Stimulated activated CD8-positive, alpha-beta memory T cell treated with anti-CD3 and anti-CD28 coated beads, Interleukin-4, amount 100 ng/mL, for 48 hours (primary cell): Measurements from ENCODE around the gene DMRT2.

Experiments used
- DNase-seq: peaks from one replicate; pipeline ENCODE4 v3.0.0-alpha.2; 2020

DMRT2 gene

DNA sequence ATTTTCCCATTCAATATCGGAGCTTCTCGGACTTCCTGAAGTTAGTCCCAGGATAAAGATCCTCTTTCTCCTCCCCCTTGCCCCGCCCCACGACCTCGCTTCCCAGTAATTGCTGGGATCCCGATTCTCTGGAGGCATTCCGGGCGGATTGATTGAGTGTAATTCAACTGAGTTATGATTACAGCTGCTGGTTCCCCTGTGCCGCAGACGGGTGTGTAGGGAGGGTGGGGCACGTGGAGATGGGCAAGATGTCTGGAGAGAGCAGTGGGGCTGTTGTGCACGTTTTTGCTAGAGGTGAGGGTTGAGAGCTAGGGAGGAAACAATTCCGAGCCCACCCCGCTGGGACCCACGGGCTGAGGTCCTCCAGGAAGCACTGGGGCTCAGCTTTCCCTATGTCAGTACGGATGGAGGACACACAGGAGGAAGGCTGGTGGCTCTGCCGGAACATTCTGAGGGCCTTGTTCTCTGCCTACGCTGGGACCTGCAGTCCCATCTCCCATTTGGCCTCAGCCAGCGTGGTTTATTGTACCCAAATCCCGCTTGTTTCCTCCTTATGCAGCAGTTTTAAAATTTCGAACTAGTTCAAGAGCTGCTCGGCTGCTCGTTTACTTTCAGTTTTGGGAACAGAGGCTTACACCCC, 2.4 kb upstream of the DMRT2 start:
- peak; percentile 32 for DNase-seq

DNA sequence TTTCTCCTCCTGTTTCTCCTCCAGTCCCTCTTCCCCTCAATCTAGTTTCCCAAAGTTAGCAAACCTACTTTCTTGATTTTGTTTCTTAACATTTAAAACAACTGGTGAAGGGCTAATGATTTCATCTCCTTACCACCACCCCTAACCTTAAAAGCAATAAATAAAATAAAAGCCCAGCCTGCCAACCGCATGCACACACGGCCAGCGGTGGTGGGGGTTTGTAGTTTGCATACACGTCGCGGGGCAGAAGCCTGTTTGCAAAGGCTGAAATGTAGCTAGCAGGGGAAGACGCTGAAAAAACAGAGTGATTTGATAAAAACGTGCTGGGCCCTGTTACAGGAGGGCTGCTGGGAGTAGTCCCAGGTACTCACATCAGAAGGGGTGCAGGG, 1.9 kb upstream of the DMRT2 start:
- DNase-seq = peak; percentile 27

DNA sequence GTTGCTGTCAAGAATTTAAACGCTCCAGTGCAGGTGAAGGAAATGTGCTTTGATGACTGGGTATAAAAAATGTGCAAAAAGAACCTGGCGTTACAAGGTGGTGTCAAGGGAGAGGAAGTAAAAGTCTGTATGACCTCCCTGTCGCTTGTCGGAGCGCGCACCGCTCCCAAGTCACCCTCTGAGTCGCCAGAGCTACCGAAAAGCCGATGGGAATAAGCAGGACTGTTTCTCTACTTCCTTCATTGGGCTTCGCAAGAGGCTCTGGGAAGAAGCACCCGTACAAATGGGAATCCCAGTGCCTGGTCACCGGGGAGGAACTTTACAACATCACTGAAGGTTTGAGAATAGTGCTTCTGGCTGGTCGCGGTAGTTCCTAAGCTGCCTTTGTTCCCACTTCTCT, 1.3 kb upstream of the DMRT2 start:
- DNase-seq = no peak

DNA sequence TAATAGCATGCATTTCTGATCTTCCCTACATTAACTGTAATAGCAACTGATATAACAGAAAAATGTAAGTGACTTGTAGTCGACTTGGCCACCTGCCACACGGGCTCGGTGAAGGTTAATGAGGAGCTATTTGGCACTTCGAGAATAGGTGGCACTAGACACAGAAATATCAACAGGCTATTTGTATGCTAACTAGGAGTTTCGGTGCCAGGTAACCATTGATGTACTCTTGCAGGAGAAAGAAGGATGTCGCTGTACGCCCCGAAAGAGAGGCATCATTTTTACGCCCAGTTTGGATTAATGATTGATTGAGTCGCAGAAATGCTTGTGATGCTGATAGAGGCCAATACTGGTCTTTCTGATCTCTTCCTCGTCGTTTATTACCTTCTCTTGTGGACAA, 516 bp upstream of the DMRT2 start:
- DNase-seq = peak; percentile 25

DNA sequence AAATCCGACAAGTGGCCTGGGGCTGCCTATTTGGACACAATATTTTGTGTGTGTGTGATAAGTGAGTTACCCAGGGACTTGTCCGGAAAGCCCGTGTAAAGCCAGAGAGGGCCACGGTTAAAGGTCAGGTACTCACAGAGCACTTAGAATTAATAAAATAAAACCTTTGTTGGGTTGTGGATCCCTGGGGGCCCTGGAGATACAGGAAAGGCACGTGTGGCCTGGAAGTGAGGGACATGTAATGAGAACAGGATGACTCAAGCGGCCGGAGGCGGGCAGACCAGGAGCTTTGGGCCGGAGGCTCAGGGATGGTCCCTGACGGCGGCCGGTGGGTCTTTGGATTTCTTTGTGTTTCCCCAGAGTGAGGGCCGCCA, 1.0 kb downstream of the DMRT2 start:
- DNase-seq = no peak

DNA sequence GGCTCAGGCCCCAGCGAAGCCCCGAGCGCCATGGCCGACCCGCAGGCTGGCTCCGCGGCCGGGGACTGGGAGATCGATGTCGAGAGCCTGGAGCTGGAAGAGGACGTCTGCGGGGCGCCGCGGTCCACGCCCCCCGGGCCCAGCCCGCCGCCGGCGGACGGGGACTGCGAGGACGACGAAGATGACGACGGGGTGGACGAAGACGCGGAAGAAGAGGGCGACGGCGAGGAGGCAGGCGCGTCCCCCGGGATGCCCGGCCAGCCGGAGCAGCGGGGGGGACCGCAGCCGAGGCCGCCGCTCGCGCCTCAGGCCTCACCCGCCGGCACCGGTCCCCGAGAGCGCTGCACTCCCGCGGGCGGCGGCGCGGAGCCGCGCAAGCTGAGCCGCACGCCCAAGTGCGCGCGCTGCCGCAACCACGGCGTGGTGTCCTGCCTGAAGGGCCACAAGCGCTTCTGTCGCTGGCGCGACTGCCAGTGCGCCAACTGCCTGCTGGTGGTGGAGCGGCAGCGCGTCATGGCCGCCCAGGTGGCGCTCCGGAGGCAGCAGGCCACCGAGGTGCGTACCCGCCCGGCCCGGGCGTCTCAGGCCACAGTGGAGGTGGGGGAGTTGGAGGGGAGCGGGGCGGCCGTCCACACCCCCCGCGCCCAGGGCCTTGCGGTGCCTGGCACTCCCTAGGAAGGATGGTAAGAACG, 1.6 kb downstream of the DMRT2 start:
- DNase-seq = peak; percentile 48

DNA sequence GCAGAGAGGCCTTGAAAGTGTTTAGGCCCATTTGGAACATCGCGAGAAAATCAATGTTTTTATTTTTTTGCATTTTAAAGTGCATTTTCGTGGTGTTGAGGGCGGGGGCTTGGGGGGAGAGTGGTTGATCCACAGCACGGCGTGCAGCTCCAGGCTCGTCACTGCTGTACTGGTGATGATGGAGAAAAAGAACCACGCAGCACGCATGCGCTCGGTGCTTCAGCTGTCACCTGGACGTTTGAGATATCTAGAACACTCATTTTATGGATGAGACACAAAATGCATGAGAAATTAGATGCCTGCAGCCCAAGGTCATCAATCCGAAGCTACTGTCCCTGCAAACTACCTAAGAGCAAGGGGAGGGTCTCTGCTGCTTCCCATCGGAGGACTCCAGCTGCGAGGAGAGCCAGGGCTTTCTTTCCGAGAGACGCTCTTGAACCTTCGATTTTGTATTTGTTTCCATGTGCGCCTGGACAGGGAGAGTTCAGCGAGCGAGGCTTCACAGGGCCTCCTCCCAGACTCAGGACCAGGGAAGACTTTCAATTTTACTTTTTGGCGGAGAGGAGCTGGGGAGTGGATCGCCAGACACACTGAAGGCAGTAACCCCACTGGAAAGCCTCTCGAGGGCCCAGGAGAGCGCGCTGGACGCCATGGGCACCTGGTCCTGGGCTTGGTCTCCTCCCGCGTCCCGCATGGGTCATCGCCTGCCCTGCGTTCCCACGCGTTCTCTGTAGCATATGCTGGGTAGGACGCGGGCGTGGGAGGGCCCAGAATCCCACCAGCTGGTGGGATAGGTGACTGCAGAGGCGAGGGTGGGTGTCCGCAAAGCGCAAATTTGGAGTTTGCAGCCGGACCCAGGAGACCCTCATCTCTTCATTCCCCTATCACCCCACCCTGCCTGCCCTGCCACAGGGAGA, 2.5 kb downstream of the DMRT2 start:
- no peak for DNase-seq

DNA sequence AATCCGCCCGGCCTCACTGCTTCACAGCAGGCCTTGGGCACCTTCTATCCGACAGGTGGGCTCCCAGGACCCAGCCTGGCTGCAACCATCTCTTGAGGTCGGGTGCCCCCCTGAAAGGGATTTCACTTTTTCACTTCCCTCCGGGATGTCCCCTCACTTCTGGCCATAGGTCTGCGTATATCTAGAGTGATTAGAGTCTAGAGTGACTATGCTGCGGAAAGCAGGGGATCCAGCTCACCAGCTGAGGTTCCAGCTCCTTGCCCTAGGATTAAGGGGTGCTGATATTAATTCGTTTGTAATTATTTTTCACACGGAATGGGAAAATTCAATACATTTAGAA, 3.1 kb downstream of the DMRT2 start:
- DNase-seq = no peak

DNA sequence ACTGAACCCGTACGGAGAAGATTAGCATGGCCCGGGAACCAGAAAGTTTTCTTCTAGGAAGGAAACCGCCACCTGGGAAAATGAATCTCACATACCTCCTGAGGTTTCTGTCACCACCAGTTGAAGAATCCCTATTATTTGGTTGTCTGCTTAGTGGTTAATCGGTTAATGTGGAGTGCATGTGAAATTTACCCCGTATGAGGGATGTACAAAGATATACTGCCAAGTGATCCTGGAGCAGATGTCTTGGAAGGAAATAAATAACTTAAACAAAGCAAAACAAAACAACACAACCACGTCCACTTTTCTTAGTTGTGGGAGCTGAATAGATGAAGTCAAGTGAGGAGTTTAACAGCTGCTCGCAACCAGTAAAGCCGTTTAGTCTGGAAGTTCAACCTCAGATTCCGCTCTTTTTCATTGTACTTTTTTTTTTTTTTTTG, 3.8 kb downstream of the DMRT2 start:
- no peak for DNase-seq

DNA sequence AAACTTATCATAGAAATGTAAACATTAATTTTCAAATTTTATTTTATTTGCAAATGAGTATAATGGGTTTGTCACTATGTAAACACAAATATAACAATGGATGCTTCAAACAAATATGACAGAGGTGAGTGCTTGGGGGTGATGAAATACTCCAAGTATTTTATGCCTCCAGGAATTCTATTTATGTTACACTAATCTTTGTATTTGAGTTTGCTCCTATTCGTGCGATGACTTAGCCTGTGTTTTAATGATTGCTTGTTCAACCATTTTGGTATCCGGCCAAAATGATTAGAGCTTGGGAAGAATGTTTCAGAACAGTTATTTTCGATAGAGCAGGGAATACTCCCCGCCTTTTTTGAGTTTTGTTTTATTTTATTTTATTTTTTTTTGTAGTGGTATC, 5.0 kb downstream of the DMRT2 start:
- DNase-seq = no peak

DNA sequence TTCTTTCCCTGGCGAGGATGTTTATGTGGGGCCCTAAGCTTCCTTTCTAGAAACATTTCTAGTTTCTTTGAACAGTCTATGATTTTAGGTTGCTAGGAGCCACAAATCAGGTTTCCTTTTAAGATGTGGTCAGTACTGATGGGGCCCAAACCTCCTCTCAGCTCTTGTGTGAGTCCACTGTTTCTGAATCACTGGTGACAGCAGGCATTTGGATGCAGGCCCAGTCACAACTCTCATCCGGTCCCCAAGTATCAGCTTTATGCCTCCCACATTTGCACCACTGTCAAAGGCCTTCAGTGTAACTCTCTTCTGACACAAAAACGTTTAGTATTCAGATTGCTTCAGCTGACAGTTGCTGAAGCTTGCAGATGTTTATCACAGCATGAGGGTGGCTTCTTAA, 7.8 kb downstream of the DMRT2 start:
- no peak for DNase-seq

DNA sequence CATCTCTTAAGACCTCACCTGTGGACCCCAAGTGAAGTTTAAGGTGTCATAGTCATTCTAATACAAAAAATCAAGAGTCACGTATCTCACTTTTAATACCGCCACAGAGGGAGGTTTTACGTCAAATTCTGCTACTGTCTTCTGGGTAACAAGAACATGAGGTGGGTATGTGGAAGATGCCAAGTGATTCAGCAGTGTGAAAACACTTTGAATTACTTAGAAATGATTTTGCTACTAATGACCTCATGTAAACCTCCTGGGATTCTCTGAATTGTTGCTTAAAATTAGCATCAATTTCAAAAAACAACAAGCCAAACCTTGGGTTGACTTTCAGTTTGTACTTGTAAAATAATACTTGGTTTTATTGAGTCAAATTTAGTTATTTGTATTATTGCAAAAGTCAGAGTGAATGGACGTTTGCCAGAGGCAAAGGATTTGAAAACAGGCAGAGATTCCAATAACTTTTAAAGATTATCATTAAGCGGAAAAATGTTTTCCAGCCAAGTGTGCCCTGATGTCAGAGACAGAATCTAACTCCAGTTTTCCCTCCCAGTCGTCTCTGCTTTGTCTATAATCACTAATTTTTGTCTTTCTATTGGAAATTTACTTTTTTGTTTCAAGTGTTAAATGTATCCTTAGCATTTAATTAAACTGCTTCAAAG, 8.8 kb downstream of the DMRT2 start:
- DNase-seq = no peak

DNA sequence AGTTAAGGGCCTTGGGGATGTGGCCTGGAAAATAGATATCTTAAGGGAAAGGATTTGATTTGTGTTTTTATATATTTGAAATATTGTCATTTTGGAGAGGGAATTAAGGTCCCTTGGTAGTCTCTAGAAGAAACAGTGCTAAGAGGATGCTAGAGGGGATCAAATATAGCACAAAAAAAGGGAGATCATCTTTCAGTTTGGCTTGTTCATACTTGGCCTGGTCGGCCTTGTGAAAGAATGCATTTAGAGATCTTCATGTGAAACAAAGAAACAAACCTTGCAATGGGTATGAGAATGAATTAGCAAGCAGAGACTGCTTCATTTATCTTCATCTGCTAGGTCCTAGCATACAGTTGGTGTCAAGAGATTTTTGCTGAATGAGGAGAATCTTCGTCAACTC, 15.0 kb downstream of the DMRT2 start:
- DNase-seq = no peak

DNA sequence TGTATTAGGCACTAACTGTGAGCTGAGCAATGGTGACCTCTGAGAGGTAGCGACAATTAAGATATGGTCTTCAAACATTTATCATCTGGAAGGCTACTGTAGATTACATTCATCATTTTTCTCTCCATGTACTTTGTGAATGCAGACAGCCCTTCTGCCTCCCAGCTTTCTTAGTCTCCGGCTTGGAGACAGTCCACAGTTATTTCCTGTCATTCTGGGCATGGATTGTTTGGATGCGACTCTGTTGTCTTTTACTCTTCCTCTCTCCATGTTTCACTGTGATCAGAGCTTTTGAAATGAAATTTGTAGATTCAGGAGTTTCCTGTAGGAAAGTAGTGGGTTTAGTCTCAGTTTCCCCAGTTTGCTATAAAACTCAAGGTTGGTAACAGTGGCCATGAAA, 20.5 kb downstream of the DMRT2 start:
- DNase-seq = no peak

DNA sequence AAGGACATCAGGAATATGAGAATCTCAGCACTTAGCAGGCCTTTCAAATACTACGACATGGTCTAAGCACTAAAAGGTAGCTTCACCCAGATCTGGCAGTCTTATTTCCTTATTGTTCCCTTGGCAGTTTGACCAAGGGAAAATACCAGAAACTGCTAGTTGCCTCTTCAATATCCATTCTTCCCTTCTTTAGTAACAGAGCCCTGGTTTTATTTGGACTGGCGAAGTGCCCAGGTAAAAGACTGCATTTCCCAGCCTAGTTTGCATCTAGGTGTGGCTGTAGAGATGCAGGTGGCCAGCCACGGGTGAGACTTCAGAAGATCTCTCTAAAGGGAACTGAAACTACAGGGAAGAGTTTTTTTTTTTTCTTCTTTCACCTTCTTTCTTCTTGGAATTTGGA, 21.6 kb downstream of the DMRT2 start:
- DNase-seq = no peak

DNA sequence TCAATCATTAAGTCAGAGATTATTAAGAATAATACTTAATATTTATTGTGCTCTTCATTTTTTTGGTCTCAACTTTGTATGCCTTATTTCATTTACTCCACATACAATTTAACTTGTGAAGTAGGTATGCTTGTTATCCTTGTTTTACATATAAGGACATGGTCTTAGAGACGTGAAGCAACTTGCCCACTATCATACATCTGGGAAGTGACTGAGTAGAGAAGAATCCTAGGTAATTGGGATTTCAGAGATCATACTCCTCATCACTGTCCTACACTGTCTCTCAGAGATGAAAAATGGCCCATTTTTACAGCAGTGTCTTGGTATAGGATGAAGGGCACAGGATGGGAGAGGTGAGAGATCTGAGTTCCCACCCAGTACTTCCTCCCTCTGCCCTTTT, 23.3 kb downstream of the DMRT2 start:
- no peak for DNase-seq

DNA sequence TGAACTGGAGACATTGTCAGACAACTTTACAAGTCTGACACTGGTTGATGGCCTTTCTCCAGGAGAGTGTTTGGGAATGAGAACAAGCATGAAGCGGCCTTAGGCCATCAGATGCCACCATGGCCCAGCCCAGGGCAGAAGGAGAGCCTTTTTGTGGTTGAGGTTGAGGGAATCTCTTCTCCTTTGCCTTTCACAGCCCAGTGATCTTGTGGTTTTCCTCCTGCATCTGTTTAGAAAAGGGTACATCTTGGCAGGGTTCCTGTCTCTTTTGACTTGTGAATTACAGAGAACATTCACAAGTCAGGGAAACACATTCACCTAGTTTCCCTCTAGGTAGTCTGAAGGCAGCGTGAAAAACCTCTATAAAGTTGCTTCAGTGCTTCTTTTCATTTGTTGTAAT, 27.5 kb downstream of the DMRT2 start:
- no peak for DNase-seq

DNA sequence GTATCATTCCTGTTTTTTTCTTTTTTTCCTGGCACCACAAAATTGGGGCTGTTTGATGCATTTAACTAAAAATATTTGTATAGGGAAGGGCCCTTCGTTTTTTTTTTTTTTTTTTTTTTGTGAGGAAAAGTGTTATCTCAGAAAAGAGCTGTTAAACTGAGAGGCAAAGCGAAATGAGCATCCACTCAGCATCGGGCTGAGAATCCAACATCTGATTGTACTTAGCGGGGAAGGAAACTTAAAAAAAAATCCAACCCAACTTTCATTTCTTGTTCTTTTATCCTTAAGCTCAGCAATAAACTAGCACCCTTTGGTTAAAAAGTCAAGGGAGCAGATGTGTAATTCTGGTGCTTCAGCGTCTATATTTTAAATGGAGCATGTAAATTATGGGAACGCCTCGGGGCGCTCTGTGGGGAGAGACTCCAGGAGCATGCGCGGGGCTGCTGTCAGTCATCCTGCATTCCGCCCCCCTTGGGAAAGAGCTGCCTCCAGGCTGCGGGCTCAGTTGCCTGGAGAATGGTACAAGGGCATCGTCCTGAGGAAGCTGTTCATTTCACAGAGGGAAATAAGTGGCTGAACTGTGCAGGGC, 33.3 kb downstream of the DMRT2 start:
- no peak for DNase-seq

DNA sequence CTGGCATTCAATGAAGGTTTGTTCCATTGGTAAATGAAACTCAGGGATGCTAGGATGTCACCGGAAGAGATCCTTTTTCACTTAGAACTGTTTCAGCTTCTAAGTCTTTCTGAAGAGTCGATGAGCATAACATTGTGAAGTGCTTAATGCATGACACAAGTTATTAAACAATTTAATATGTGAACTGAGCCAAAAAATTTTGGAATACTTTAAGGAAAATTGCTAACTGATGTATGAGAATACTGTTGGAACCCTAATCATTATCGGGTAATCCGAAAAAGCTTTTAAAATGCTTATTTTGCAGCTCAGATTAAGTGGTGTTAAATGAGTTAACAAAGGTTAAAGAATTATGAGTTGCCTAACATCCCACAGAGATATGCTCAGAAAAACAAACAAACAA, 34.9 kb downstream of the DMRT2 start:
- no peak for DNase-seq

DNA sequence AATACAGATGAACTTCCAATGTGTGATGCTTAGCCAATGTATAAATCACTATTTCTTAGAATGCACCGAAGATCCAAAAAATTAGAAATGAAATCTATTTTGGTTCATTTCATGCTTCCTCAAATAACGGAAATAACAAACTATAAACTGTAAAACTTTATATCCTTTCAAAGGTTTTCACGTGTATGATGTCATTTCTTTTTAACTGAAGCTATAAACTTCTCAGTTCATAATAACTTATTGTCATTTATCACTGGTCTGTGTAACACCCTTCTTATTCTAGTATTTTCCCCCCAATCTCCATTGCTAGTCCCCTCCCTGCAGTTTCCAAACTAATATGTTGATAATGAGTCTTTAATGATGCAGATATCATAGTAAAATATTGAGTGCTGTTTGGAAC, 36.4 kb downstream of the DMRT2 start:
- DNase-seq = no peak

DNA sequence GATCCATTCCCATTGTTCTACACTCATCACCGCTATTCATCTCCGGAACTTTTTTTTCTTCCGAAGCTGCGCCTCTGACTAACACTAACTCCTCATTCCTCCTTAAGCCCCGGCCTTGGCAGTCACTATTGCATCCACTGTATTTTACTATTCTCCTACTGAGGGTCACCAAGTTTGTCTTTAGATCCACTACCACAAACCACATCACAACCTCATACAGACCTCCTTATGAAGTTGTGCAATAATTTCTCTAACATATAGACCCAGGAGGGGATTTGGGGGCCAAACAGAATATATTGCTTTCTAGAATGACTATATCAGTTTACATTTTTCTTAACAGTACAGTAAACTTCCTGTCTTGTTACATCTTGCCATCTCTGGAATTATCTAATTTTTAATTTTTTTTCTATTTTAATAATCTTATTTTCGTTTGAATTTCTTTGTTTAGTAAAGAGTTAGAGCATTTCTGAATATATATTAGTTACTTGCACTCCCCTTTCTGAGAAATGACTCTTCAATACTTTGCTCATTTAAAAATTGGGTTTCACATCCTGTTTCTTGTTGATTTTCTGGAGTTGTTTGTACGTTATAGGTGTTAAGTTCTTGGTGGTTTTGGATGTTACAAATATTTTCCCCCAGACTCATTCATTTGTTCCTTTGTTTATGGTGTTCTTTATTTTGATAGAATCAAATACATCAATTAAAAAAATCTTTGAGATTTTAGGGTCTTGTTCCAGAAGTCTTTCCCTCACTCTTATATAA, 37.1 kb downstream of the DMRT2 start:
- no peak for DNase-seq

DNA sequence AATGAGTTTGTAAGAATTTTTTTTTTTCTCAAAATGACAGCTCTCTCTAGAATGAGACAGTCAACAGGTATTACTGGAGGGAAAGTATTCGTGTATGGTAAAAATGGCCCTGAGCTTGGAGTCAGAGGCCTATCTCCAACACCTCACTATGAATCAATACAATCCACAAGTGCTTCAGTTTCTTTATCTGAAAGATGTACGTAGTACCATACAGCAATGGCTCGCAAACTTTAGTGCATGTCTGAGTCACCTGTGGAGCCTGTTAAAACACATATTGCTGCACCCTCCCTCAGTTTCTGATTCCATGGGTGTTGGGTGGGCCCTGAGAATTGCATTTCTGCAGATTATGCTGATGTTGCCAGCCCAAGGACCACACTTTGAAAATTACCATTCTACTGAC, 44.6 kb downstream of the DMRT2 start:
- DNase-seq = no peak
